HG03139 (cell line): ENCODE results near the gene ODR4.
"Not testable (repeated sequence)": the region's sequence is repeated elsewhere in the genome, so short reads cannot be mapped to it uniquely, and the experiment has no call there.

Source experiments
- ATAC-seq: cut with Tn5 transposase; IDR thresholded peaks from one replicate; pipeline ENCODE4 v1.9.1; 2021; ENCODE audit not compliant: unreplicated experiment

Gene ODR4

DNA sequence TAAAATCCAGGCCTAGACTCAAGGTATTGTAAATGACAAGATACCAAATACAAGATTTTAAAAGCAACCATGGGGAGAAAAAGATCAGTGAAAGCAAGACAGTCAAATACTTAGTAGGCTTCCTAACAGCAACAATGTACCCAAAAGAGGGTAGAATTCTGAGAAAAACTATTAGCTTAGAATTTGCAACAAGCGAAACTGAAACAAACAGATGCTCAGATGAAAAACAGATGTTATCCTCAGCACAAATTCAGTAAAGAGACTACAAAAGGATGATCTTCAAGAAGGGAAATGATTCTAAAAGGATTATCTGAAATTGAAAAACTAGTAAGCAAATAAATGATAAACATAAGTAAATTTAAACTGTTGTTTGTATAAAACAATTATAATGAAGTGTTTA, 45.3 kb downstream of the ODR4 start:
- ATAC-seq = peak; percentile 93

DNA sequence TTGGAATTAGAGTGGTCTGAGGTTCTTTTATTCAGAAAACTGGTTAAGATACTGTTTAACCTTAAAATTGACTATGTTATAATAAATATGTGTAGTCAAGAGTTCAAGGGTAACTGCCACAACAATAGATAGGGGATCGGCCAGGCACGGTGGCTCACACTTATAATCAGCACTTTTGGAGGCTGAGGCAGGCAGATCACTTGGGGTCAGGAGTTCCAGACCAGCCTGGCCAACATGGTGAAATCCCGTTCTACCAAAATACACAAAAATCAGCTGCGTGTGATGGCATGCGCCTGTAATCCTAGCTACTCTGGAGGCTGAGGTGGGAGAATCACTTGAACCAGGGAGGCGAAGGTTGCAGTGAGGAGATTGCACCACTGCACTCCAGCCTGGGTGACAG, 45.8 kb downstream of the ODR4 start:
- ATAC-seq = no peak

DNA sequence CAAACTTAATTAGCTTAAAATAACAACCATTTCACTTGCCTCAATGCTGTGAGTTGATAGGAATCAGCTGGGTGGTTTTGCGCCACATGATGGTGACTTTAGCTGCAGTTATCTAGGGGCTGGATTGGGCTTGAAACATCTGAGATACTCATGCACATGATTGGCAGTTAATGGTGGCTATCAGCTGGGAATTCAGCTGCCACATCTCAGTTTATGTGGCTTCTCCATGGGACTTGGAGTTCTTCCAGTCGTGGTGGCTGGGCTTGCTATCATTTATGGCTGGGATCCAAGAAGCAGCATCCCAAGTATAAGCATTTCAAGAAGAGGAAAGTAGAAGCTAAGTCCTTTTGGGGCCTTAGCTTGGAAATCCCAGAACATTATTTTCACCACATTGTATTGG, 48.9 kb downstream of the ODR4 start:
- no peak for ATAC-seq

DNA sequence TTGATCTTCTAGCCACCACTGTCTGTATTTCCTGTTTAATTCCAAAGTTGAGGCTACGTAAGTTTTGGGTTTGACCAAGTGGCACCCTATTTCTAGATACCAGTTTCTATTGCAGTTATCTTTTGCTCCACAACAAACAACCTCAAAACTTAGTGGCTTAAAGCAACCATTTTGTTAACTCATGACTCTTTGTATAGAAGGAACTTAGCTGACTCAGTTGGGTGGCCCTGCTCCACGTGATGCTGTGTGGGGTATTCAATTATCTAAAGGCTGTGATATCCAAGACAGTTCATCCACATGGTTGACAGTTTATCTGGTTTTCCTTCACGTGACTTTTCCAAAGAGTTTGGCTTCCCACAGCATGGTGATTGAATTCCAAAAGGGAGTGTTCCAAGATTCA, 50.5 kb downstream of the ODR4 start:
- ATAC-seq = no peak

DNA sequence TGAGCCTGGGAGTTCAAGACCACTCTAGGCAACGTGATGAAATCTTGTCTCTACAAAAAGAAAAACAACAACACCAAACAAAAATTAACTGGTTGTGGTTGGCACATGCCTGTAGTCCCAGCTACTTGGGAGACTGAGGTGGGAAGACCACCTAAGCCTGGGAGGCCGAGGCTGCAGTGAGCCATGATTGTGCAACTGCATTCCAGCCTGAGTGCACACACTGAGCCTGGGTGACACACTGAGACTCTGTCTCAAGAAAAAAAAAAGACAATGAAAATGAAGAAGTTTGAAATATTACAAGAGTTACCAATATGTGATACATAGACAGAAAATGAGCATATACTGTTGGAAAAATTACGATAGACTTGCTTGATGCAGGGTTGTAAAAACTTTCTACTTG, 53.4 kb downstream of the ODR4 start:
- ATAC-seq = no peak

DNA sequence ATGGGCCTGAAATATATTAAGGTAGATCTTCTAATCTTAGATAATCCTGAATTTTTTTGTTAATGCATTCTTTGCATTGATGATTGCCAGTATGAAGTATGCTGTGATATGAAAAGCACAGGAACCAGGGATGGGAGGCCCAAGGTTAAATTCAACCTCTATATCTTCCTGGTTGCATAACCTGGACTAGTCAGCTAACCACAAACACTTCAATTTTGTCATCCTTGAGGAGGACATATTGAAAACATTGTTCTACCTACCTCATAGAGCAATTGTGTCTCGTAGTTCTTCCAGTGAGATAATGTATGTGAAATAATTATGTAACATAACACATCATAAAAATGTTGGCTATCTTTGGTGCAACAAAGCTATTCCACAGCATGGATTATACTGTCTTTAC, 59.7 kb downstream of the ODR4 start:
- ATAC-seq = no peak

DNA sequence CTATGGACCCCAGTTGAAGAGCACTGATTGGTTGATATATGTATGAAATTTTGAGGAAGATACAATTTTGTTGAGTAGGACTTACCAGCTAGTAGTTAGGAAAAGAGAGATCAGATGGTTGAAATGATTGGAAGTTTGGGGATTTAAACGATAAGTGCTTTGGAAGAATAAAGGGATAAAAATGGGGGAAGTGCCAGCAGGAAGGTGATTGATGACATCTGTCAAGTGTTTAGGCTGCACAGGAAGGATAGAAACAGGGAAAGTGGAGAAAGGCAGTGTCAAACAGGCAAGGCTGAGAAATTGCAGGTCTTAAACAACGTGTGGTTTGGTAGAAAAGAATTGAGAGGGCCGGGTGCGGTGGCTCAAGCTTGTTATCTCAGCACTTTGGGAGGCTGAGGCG, 62.9 kb downstream of the ODR4 start:
- ATAC-seq = no peak

DNA sequence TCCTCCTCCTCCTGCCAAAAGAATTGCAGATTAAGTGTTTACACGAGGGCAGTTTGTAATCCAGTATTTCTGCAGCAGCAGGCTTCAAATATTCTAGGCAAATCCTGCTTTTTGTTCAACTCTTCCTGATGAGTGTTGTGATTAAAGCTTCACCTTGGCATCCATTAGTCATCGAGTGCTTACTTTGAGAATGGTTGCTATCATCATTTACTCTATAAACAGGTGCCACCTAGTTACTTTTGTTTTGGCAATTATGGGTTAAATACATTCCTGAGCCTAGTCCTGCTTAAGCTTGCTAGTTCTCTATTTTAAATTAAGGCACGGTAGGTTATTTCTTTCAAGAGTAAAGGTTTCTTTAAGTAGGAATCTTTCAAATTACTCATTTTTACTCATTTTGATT, 64.9 kb downstream of the ODR4 start:
- no peak for ATAC-seq

DNA sequence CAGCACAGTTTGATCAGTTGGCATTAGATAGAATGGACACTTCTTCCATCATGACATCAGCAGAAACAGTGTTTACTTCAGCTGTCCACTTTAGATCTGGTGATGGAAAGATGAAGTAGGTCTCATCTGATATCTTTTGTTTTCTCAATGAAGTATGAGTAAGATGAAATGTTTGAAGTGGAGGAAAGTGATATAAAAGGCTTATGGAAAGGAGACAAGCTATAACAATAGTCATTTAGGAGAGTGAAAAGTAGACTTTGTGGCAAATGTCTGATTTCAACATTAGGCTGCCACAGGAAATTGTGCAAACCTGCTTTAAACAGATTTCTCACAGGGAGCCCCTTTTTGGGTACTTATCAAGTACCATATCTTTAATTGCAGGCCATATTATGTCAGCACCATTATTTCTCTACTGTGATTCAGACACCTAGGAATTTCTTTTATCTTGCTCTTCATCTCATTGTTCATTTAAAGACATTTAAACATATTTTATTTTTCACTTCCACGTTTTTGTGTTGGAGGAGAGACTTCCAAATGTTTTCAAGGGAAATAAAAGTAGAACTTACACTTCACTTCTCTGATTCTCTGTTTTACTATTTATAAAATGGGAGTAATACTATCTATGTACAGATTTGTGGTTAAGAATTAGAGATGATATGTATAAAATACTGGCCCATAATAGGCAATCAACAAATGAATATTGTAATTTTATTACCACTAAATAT, 67.2 kb downstream of the ODR4 start:
- ATAC-seq = no peak

DNA sequence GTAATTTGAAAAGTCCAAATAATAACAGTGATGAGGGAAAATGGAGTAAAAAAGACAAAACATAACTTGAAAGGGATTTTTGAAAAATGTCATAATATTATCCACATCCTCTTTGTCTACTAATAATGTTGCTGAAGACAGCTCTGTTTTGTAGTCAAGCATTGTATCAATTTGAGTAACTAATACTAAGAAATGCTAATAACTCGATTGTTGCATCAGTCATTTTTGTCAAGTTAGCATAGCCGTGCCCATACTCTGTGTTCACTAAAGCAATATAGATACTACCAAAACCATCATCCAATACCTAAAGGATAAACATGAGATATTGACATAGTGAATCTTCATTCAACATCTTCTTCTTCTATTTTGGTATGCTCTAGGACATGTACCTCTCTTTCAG, 68.0 kb downstream of the ODR4 start:
- no peak for ATAC-seq

DNA sequence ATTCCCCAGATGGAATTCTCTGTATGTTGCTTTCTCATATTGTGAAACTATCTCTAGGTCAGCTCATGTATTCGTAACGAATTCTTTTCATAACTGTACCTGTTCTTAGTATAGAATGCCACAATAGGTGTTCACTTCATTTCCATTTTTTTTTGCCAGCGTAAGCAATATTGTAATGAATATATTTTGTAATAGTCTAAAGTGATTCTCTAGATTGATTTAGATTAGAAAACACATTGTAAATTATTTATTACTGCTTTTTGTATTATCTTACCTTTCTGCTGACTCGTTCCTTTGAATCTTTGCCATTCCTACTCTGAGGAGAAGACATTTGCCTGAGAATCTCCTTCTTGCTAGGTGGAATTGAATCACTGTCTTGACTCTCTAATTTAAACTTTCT, 70.5 kb downstream of the ODR4 start:
- no peak for ATAC-seq

DNA sequence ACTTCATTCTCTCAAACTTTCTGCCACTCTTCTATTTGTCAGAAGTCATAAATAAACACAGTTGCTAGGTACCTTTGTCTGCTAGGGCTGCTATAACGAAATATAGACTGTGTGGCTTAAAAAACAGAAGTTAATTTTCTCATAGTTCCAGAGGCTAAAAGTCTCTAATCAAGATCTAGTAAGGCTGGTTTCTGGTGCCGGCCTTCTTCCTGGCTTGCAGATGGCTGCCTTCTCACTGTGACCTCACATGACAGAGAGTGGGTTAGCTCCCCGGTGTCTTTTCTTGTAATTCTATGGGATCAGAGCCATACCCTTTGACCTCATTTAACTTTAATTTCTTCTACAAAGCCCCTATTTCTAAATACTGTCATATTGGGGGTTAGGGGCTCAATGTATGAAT, 79.3 kb downstream of the ODR4 start:
- no peak for ATAC-seq

DNA sequence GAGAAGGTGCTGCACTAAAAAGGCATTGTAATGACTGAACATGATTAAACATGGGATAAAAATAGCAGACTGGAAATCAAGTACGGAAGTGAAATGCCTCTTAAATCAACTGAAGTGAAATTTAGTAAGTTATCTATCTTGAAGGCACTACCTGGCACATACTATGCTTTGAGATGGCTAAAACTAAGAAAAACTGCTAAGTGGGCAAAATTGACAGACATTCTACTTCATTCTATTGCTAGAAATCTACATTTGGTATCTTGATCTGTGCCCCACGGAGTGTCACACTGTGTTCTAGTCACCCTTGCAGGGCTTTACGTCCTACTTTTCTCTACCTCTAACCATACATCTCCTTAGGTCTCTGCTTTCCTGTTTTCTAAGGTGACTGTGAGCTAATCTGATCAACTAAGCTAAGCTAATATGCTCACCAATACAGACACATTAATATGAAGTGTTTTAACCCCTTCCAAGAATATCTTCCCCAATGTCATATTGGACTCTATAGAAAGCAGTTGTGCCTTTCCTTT, 81.2 kb downstream of the ODR4 start:
- no peak for ATAC-seq

DNA sequence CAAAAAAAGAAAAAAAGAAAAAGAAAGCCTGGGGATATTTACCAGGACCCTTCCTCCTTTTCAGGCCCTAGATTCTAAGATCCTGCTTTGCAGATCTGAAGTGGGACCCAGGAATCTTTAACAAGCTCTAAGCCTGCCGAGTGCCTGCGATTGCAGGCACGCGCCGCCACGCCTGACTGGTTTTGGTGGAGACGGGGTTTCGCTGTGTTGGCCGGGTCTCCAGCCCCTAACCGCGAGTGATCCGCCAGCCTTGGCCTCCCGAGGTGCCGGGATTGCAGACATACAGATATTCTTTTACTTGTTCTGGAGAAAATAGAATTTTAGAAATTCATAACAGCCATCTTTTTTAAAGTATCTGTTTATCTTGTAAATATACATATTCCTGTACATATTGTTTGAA, 83.5 kb downstream of the ODR4 start:
- not testable (repeated sequence) for ATAC-seq

DNA sequence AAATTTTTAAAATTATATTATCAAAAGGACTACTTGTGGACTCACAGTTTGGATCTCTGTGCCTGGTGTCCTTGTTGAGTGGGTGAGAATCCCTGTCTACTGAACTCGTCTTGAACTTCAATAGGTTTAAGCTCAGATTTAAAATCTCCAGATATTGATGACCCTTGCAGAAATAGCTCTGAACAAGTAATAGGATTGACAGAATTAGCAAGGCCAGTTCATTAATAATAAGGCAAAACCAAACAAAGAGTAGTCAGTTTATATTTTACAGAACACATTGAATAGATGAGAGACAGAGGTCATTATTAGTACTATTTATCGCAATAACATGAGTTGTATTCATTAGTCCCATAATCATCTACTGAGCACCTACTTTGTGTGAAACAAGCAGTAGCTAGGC, 85.4 kb downstream of the ODR4 start, which contains the start of gene PDC:
Gene PDC (minus strand): TSS at position 101 of the 400 bp plus-strand sequence. CDS start 11,655 bp downstream, outside the sequence.
- ATAC-seq = no peak

DNA sequence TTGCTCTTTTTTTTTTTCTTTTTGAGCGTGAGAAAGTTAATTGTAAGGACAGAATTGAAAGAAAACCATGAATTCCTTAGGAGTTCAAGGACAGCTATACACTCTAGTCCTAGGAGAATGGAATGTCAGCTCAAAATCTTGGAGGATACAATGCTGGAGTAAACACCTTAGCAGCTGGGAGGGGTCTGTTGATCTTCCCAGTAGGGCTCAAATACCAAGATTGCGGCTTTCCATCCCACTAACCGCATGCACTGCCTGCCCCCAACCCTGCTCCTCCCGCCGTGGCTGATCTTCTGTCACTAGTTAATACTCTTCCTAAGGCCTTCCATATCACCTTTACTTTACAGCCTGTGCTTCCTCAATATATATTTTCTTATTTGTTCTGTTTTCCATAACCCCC, 87.9 kb downstream of the ODR4 start:
- no peak for ATAC-seq

DNA sequence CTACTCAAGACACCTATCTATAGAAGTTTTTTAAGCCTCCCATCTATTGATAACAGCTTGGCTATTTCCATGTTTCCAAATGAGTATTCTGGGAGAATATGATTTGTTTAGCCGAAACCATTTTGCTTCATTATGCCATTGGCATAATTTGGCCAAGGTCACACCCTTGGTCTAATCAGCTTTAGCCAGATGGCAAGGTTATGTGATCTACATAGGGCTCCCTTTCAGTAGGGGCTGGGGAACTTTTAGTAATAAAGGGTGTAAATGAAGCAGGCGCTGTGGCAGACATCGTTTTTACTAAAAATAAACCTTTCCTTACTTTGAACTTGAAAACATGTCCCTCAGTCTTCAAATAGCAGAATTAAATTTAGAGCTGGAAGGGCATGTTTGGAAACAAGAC, 88.3 kb downstream of the ODR4 start:
- no peak for ATAC-seq

DNA sequence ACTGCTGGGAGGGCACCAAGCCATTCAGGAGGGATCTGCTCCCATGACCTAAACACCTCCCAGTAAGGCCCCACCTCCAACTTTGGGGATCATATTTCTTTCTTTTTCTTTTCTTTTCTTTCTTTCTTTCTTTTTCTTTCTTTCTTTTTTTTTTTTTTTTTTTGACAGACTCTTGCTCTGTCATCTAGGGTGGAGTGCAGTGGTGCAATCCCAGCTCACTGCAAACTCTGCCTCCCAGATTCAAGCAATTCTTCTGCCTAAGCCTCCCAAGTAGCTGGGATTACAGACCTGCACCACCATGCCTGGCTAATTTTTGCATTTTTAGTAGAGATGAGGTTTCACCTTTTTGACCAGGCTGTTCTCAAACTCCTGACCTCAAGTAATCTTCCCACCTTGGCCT, 89.9 kb downstream of the ODR4 start:
- ATAC-seq = not testable (repeated sequence)

DNA sequence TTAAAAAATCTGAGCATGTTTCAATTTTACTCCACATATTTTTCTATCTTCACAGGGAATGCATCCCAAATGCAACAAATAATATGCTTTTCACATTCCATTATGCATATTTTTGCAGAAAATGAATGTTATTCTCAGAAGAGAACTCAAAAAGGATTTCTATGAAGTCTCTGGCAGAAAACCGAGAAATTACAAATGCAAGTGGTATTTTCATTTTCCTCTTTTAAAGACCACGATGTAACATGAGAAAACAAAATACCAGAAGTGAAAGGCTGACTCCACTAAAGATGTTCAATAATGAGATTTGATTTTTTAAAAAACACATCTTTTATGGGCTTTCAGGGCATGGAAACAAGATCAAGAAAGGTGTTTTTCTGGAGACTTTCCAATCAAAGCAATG, 90.3 kb downstream of the ODR4 start:
- no peak for ATAC-seq
